ENCODE results near the gene KIAA1210. TPM values are rescaled to one million over a fixed set of nuclear protein-coding genes. Genes with fewer than 3 reads are reported as not detected.

KIAA1210 gene
- total and polyA plus RNA-seq, 2 of the 8 experiments (the other 6 are each of a cell fraction or from before 2014, with no cell fraction given) = 0.02 TPM; not detected in 1

DNA sequence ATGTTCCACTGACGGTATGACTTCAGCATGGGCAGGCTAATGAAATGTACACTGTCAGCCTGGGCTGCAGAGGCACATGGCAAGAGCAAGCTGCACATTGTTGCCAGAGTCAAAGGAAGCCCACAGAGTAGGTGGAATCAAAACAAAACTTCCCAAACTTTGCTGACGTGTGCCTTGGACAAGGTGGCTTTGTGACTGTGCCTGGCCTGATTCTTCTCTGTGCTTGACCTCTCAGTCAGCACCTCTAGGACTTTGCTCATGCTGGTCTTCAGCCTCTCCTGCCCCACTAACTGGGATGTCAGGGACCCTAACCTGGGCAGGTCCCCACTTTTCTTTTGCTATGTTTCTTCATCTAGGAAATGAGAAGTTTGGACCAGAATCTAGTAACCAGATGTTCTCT lies 40.5 kb upstream of the KIAA1210 start (continued):
- TF ChIP-seq, protein P1, sequence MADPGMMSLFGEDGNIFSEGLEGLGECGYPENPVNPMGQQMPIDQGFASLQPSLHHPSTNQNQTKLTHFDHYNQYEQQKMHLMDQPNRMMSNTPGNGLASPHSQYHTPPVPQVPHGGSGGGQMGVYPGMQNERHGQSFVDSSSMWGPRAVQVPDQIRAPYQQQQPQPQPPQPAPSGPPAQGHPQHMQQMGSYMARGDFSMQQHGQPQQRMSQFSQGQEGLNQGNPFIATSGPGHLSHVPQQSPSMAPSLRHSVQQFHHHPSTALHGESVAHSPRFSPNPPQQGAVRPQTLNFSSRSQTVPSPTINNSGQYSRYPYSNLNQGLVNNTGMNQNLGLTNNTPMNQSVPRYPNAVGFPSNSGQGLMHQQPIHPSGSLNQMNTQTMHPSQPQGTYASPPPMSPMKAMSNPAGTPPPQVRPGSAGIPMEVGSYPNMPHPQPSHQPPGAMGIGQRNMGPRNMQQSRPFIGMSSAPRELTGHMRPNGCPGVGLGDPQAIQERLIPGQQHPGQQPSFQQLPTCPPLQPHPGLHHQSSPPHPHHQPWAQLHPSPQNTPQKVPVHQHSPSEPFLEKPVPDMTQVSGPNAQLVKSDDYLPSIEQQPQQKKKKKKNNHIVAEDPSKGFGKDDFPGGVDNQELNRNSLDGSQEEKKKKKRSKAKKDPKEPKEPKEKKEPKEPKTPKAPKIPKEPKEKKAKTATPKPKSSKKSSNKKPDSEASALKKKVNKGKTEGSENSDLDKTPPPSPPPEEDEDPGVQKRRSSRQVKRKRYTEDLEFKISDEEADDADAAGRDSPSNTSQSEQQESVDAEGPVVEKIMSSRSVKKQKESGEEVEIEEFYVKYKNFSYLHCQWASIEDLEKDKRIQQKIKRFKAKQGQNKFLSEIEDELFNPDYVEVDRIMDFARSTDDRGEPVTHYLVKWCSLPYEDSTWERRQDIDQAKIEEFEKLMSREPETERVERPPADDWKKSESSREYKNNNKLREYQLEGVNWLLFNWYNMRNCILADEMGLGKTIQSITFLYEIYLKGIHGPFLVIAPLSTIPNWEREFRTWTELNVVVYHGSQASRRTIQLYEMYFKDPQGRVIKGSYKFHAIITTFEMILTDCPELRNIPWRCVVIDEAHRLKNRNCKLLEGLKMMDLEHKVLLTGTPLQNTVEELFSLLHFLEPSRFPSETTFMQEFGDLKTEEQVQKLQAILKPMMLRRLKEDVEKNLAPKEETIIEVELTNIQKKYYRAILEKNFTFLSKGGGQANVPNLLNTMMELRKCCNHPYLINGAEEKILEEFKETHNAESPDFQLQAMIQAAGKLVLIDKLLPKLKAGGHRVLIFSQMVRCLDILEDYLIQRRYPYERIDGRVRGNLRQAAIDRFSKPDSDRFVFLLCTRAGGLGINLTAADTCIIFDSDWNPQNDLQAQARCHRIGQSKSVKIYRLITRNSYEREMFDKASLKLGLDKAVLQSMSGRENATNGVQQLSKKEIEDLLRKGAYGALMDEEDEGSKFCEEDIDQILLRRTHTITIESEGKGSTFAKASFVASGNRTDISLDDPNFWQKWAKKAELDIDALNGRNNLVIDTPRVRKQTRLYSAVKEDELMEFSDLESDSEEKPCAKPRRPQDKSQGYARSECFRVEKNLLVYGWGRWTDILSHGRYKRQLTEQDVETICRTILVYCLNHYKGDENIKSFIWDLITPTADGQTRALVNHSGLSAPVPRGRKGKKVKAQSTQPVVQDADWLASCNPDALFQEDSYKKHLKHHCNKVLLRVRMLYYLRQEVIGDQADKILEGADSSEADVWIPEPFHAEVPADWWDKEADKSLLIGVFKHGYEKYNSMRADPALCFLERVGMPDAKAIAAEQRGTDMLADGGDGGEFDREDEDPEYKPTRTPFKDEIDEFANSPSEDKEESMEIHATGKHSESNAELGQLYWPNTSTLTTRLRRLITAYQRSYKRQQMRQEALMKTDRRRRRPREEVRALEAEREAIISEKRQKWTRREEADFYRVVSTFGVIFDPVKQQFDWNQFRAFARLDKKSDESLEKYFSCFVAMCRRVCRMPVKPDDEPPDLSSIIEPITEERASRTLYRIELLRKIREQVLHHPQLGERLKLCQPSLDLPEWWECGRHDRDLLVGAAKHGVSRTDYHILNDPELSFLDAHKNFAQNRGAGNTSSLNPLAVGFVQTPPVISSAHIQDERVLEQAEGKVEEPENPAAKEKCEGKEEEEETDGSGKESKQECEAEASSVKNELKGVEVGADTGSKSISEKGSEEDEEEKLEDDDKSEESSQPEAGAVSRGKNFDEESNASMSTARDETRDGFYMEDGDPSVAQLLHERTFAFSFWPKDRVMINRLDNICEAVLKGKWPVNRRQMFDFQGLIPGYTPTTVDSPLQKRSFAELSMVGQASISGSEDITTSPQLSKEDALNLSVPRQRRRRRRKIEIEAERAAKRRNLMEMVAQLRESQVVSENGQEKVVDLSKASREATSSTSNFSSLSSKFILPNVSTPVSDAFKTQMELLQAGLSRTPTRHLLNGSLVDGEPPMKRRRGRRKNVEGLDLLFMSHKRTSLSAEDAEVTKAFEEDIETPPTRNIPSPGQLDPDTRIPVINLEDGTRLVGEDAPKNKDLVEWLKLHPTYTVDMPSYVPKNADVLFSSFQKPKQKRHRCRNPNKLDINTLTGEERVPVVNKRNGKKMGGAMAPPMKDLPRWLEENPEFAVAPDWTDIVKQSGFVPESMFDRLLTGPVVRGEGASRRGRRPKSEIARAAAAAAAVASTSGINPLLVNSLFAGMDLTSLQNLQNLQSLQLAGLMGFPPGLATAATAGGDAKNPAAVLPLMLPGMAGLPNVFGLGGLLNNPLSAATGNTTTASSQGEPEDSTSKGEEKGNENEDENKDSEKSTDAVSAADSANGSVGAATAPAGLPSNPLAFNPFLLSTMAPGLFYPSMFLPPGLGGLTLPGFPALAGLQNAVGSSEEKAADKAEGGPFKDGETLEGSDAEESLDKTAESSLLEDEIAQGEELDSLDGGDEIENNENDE (IDR thresholded peaks at IDR 0.05; ENCODE audit: insufficient replicate concordance, low read length) = no peak
- no peak for TF ChIP-seq RBBP5 (IDR thresholded peaks at IDR 0.05; ENCODE audit: borderline replicate concordance, low read depth, low read length)
- TF ChIP-seq, protein P2, sequence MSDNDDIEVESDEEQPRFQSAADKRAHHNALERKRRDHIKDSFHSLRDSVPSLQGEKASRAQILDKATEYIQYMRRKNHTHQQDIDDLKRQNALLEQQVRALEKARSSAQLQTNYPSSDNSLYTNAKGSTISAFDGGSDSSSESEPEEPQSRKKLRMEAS (IDR thresholded peaks at IDR 0.05) = no peak
- no peak for TF ChIP-seq RFX5 (IDR thresholded peaks at IDR 0.05; ENCODE audit: borderline replicate concordance, low read depth, low read length)
- TF ChIP-seq POLR2AphosphoS5 (IDR thresholded peaks at IDR 0.05; ENCODE audit: low read depth, low read length) = no peak
- no peak for TF ChIP-seq NRF1 (IDR thresholded peaks at IDR 0.05; ENCODE audit: low read depth, low read length)

All from H1 (cell line).